ENCODE measurements around the gene SMIM29. TPM values are rescaled to one million over a fixed set of nuclear protein-coding genes. Genes with fewer than 3 reads are reported as not detected.

The SMIM29 gene
- polyA plus RNA-seq, 1 donor = 10.1 TPM

DNA sequence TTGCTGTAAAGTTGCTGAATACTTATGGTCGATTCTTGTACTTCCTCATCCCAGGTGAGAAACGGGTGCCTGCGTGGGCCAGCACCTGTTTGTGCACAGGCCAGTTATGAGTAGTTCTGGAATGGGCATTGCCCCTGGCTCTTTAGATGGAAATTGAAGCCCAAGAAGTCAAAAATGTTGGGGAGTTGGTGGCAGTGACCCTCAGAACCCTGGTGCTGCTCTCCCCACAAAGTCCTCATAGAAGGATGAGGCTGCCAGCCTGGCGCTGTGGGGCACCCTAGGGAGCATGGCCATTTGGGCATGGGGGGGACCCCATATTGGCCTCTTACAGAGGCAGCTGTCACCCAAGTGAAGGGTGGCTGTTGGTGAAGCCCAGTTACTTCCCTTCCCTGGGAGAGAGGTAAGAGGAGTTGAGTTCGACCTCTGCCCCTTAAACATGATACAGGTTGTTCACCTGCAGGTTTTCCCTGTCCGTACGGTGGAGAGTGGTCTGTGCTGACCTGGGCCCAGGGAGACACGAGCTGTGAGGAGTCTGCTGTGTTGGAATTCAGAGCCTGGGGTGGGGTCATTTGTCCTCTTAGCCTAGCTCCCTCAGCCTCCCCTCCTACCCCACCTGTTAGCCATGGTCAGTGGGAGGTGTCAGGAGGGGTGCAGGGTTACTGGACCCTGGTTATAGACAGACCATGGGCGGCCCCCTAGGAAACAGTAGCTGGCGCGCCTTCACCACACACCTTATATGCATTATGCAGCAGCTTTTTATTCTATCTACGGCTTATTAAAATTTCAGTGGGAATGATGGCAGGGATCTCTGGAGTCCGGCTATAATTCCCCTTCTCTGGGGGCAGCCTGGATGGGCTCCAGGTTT lies 7.2 kb downstream of the SMIM29 start:
- 90% methylated on average over 2 of the region's 13 CpGs for WGBS (ENCODE audit: insufficient coverage, low lambda C conversion rate)
- Histone ChIP-seq H3K4me3 (ENCODE audit: low read length) (no peak overlapping the region), H3K4me1 (ENCODE audit: control insufficient read depth, insufficient read depth, low read length) (peaks cover 22% of the 10 kb centered on the region), H3K27ac (ENCODE audit: low read length) (no peak overlapping the region), H3K27me3 (ENCODE audit: control insufficient read depth, insufficient read depth, low read length) (no peaks in the 10 kb centered on the region), H3K9me3 (ENCODE audit: control insufficient read depth, low read depth, low read length) (no peaks in the 10 kb centered on the region), H3K36me3 (ENCODE audit: control insufficient read depth, insufficient read depth, low read length) (peaks cover 31% of the 10 kb centered on the region)
- no peak for DNase-seq

DNA sequence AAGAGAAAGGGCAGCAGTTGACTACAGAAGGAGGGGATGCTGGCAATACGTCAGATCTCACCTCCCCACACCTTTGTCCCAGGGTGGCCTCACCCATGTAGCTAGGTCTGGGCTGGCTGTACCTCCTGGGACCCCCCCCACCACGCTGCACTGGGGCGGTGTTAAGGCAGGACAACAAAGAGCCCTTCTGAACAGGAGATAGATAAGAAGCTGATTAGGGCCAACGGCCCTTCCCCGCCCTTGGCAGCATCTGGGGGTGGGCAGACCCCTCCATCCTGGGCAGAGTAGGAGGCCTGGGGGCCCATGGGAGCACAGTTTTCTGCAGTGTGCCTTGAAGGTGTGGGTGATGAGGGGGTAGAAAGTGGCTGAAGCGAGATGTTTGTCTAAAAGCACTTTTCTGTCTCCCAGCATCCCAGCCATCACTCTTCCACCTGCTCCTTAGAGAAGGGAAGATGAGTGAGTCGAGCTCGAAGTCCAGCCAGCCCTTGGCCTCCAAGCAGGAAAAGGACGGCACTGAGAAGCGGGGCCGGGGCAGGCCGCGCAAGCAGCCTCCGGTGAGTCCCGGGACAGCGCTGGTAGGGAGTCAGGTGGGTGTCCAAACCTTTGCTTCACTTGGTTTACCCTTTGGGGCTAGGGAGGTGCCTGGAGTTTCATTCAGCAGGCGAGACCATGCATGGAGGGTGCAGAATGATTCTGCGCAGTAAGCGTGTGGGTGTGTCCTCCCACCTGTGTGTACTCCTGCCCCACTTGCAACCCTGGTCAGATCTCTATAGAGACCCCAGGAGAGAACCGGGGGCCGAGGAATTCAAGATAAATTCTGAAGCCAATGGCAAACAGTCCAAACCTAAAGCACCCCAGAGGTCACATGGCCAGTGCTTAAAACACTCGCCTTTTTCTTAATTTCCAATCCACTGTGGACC lies 8.2 kb downstream of the SMIM29 start:
- peaks cover 28% of the 10 kb centered on the region for H3K4me1 ChIP-seq (ENCODE audit: control insufficient read depth, insufficient read depth, low read length)
- DNase-seq = peak in 1 of 2 donors; percentile 66
- no CpG with 5 or more reads among the region's 22 CpGs for WGBS (ENCODE audit: insufficient coverage, low lambda C conversion rate)
- H3K9me3 ChIP-seq (ENCODE audit: control insufficient read depth, low read depth, low read length) = peaks cover 2% of the 10 kb centered on the region
- H3K36me3 ChIP-seq (ENCODE audit: control insufficient read depth, insufficient read depth, low read length) = peaks cover 31% of the 10 kb centered on the region
- no peak overlapping the region for H3K27ac ChIP-seq (ENCODE audit: low read length)
- H3K4me3 ChIP-seq (ENCODE audit: low read length) = no peak overlapping the region
- H3K27me3 ChIP-seq (ENCODE audit: control insufficient read depth, insufficient read depth, low read length) = no peaks in the 10 kb centered on the region

DNA sequence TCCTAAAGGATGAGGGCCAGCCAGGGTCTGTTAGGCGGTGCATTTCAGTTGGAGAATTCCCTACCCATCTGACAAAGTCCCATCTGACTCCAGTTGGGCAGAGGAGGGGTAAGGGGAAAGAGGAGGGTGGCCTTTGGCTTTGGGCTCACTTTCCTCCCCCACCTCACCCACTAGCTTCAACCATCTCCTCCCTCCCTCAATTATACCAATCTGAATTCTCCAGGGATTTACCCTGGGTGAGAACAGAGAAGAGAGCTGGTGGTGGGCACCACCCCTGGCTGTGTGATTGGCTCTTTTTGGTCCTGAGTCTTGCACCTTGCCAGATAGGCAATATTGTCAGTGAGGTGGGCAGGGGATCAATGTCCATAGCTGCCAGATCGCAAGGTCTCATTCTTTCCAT lies 8.9 kb downstream of the SMIM29 start:
- no CpG with 5 or more reads among the region's 2 CpGs for WGBS (ENCODE audit: insufficient coverage, low lambda C conversion rate)
- peak overlapping the region; percentile 27 for H3K27ac ChIP-seq (ENCODE audit: low read length)
- peaks cover 31% of the 10 kb centered on the region for H3K36me3 ChIP-seq (ENCODE audit: control insufficient read depth, insufficient read depth, low read length)
- H3K4me1 ChIP-seq (ENCODE audit: control insufficient read depth, insufficient read depth, low read length) = peaks cover 28% of the 10 kb centered on the region
- H3K27me3 ChIP-seq (ENCODE audit: control insufficient read depth, insufficient read depth, low read length) = no peaks in the 10 kb centered on the region
- H3K4me3 ChIP-seq (ENCODE audit: low read length) = no peak overlapping the region
- no peak for DNase-seq
- peaks cover 4% of the 10 kb centered on the region for H3K9me3 ChIP-seq (ENCODE audit: control insufficient read depth, low read depth, low read length)

DNA sequence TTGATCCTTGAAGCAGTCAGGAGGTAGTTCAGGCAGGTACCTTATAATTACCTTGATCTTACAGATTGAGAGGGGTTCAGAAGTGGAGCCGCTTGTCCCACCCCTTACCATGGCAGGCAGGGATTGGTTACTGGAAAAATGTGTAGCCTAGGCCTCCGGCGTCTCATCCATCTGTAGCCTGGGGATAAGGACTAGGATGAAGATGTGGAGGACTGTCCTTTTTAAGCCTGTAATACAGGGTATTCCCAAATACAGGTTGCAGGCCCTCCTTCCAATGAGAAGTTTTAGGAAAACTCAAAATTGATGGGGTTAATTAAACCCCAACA lies 9.3 kb downstream of the SMIM29 start:
- no peak overlapping the region for H3K4me3 ChIP-seq (ENCODE audit: low read length)
- WGBS (ENCODE audit: insufficient coverage, low lambda C conversion rate) = no CpG with 5 or more reads among the region's 3 CpGs
- H3K4me1 ChIP-seq (ENCODE audit: control insufficient read depth, insufficient read depth, low read length) = peaks cover 28% of the 10 kb centered on the region
- DNase-seq = no peak
- H3K27ac ChIP-seq (ENCODE audit: low read length) = no peak overlapping the region
- no peaks in the 10 kb centered on the region for H3K27me3 ChIP-seq (ENCODE audit: control insufficient read depth, insufficient read depth, low read length)
- peaks cover 7% of the 10 kb centered on the region for H3K9me3 ChIP-seq (ENCODE audit: control insufficient read depth, low read depth, low read length)
- H3K36me3 ChIP-seq (ENCODE audit: control insufficient read depth, insufficient read depth, low read length) = peaks cover 31% of the 10 kb centered on the region

DNA sequence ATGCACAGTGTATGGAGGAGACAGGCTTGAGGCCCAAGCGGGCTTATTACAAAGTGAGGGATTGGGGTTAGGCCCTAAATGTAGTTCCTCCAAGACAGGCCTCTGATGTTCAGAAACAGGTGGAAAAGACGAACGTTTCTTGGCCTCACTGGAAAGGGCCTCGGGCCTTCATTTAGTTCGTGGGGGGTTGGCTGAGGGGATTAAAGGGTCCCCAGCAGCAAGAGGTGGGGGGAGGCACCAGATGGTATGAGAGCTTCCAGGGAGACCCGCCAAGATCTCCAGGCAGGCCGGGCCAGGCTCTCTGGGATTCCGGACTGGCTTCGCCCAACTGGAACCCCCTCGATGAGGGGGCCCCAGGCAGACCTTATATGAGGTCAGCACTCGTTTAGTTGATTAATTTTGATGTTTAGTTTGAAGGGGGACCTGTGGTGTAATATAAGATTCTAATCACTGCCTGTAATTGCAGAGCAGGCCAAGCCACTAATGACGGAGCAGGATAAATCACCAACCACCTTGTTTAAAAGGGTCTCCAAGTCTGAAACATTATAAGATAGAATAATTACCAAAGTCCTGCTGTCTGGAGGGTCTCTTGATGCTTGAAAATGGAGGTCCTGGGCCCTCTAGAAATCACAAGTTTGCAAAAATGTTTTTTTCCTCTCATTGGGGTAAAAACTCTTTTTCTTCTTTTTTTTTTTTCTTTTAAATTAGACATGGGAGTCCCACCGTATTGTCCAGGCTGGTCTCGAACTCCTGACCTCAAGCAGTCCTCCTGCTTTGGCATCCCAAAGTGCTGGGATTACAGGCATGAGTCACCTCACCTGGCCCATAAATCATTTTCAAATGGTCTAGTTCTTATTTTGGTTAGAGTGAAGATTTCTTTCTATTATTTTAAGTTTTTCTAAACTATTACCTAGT lies 10.0 kb downstream of the SMIM29 start:
- Histone ChIP-seq H3K4me1 (ENCODE audit: control insufficient read depth, insufficient read depth, low read length) (peaks cover 28% of the 10 kb centered on the region), H3K36me3 (ENCODE audit: control insufficient read depth, insufficient read depth, low read length) (peaks cover 30% of the 10 kb centered on the region), H3K4me3 (ENCODE audit: low read length) (peak overlapping the region; percentile 84), H3K9me3 (ENCODE audit: control insufficient read depth, low read depth, low read length) (peaks cover 7% of the 10 kb centered on the region), H3K27ac (ENCODE audit: low read length) (no peak overlapping the region), H3K27me3 (ENCODE audit: control insufficient read depth, insufficient read depth, low read length) (no peaks in the 10 kb centered on the region)
- no peak for DNase-seq
- 27% methylated on average over 3 of the region's 14 CpGs for WGBS (ENCODE audit: insufficient coverage, low lambda C conversion rate)

DNA sequence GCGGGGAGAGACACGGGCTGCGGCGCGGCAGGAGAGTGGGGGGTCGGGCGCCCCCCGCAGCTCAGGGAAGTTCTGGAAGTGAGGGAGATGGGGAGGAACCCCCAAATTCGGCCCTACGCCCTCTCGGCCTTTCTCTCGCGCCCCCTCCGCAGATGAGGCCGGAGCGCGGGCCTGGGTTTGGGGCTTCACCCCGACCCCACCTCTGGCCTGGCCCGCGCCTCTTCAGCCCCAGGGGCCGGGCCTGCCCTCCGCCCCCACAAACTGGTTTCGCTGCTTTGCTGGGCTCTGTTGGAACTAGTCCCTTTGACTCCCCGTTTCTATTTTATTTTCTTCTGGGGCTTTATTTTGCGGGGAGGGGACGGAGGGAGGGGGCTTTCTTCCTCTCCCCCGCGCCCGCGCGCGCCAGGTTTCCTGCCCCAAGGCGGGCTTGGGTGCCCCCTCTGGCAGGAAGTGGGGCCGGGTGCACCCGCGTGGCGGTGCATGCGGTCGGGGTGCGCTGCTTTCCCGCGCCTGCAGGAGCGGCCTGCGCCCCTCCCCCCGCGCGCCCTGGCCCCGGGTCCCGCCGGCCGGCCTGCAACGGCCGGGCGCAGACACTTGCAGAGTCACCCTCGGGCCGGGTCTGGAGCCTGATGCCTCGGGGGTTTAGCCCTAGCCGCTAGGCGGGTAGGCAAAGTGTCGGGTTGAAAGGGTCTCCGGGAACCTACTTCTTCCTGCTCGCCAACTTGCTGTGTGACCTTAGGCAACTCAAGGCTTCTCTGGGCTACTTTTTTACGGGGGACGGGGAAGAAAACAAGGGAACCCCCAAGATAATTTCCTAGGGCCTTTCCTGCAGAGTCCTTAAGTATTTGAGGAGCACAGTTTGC lies 10.9 kb downstream of the SMIM29 start:
- peak overlapping the region; percentile 44 for H3K27ac ChIP-seq (ENCODE audit: low read length)
- H3K4me1 ChIP-seq (ENCODE audit: control insufficient read depth, insufficient read depth, low read length) = peaks cover 28% of the 10 kb centered on the region
- no CpG with 5 or more reads among the region's 64 CpGs for WGBS (ENCODE audit: insufficient coverage, low lambda C conversion rate)
- H3K9me3 ChIP-seq (ENCODE audit: control insufficient read depth, low read depth, low read length) = peaks cover 7% of the 10 kb centered on the region
- DNase-seq = peak in 1 of 2 donors; percentile 71
- peak overlapping the region; percentile 84 for H3K4me3 ChIP-seq (ENCODE audit: low read length)
- H3K36me3 ChIP-seq (ENCODE audit: control insufficient read depth, insufficient read depth, low read length) = peaks cover 22% of the 10 kb centered on the region
- H3K27me3 ChIP-seq (ENCODE audit: control insufficient read depth, insufficient read depth, low read length) = no peaks in the 10 kb centered on the region

DNA sequence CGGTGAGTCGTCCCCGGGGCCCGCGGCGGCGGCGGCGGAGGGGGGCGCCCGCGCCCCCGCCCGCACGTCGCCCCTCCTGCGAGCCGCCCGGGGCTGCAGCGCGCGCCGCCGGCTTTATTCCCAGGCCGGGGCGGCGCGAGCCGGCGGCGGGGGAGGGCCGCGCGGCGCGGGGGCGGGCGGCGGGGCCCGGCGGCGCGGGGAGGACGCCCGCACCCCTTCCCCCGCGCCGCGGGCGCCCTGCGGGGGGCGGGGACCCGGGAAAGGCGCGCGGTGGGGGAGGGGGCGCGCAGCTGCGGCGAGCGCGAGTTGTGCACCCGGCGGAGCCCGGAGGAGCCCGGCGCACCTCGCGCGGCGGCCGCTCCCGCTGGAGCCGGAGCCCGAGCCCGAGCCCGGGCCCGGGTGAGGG lies 11.5 kb downstream of the SMIM29 start:
- WGBS (ENCODE audit: insufficient coverage, low lambda C conversion rate) = no CpG with 5 or more reads among the region's 78 CpGs
- H3K4me3 ChIP-seq (ENCODE audit: low read length) = peak overlapping the region; percentile 84
- peak overlapping the region; percentile 44 for H3K27ac ChIP-seq (ENCODE audit: low read length)
- H3K4me1 ChIP-seq (ENCODE audit: control insufficient read depth, insufficient read depth, low read length) = peaks cover 28% of the 10 kb centered on the region
- DNase-seq = peak in 1 of 2 donors; percentile 40
- H3K27me3 ChIP-seq (ENCODE audit: control insufficient read depth, insufficient read depth, low read length) = no peaks in the 10 kb centered on the region
- H3K9me3 ChIP-seq (ENCODE audit: control insufficient read depth, low read depth, low read length) = peaks cover 7% of the 10 kb centered on the region
- peaks cover 15% of the 10 kb centered on the region for H3K36me3 ChIP-seq (ENCODE audit: control insufficient read depth, insufficient read depth, low read length)

DNA sequence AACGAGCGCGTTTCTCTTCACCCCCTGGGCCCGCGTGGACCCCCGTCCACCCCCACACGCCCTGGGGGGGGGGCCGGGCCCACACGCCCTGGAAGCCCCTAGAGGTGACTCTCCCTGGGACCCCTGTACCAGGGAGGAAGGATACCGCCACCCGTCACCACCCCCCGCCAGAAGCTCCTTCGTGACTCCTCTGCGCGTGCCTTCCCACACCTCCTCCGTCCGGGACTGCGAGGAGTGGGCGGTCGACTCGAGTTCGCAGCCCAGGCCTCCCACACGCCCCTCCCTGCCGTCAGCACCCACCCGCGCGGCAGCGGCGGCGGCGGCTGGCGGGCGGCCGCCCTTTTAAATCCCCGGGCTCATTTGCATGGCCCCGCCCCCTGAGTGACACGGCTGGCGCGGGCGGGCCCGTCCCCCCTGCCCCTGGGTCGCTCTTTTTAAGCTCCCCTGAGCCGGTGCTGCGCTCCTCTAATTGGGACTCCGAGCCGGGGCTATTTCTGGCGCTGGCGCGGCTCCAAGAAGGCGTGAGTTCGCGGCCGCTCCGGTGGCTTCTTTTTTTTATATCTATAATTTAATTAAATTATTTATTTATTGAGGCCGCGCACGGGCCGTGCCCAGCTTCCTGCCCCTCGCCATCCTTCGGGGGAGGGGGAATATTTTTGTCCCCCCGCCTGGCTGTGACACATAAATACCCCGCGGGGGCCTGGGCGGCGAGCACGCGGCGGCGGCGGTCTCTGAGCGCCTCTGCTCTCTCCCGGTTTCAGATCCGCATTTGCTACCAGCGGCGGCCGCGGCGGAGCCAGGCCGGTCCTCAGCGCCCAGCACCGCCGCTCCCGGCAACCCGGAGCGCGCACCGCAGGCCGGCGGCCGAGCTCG lies 12.1 kb downstream of the SMIM29 start, which contains the start of gene HMGA1:
HMGA1 (plus strand) TSS at position 431 of the 873 bp plus-strand sequence. CDS start 3,908 bp downstream, outside the sequence.
- Histone ChIP-seq H3K4me3 (ENCODE audit: low read length) (peak within 1 kb of the TSS; percentile 84), H3K4me1 (ENCODE audit: control insufficient read depth, insufficient read depth, low read length) (peaks cover 28% of the 10 kb centered on the region), H3K27ac (ENCODE audit: low read length) (peak within 1 kb of the TSS; percentile 97), H3K9me3 (ENCODE audit: control insufficient read depth, low read depth, low read length) (peaks cover 7% of the 10 kb centered on the region), H3K36me3 (ENCODE audit: control insufficient read depth, insufficient read depth, low read length) (peaks cover 9% of the 10 kb centered on the region), H3K27me3 (ENCODE audit: control insufficient read depth, insufficient read depth, low read length) (no peaks in the 10 kb centered on the region)
- WGBS (ENCODE audit: insufficient coverage, low lambda C conversion rate) = 0% methylated on average over 4 of the region's 91 CpGs
- DNase-seq = peak; percentile 86 to 90
